Bone marrow (tissue), 2 donors: ENCODE measurements around the gene HEXA.
A peak's percentile ranks its signal among the peaks of the same experiment; 100 is the strongest.
"Not testable (repeated sequence)": the region's sequence is repeated elsewhere in the genome, so short reads cannot be mapped to it uniquely, and the experiment has no call there.

Experiments
- DNase-seq, 2 donors: peaks; one replicate each; lab custom pipeline; 2025; lab: John Stamatoyannopoulos, UW

Gene HEXA

GRCh38 chr15:72375846-72376581 lies at the start of gene HEXA:
TSS of gene HEXA (minus strand) at chr15:72376014. CDS start at chr15:72375972, 42 bp downstream.
- DNase-seq = peak; percentile 61 to 75

- no peak for DNase-seq
Observed at GRCh38 chr15:72423256-72423655, 47.4 kb upstream of the HEXA start.

GRCh38 chr15:72421484-72421883 lies 45.7 kb upstream of the HEXA start:
- no peak for DNase-seq

- peak in 1 of 2 donors; percentile 19 for DNase-seq
Observed at GRCh38 chr15:72420576-72420975, 44.8 kb upstream of the HEXA start.

- not testable (repeated sequence) for DNase-seq
Observed at GRCh38 chr15:72419768-72420167, 44.0 kb upstream of the HEXA start.

- no peak for DNase-seq
Observed at GRCh38 chr15:72415304-72415703, 39.5 kb upstream of the HEXA start.

GRCh38 chr15:72413337-72413736 lies 37.5 kb upstream of the HEXA start:
- not testable (repeated sequence) for DNase-seq

GRCh38 chr15:72411544-72411943 lies 35.7 kb upstream of the HEXA start:
- no peak for DNase-seq

- no peak for DNase-seq
Observed at GRCh38 chr15:72411111-72411510, 35.3 kb upstream of the HEXA start.

GRCh38 chr15:72406936-72407335 lies 31.1 kb upstream of the HEXA start:
- no peak for DNase-seq

GRCh38 chr15:72404841-72405240 lies 29.0 kb upstream of the HEXA start:
- DNase-seq = no peak

- DNase-seq = no peak
Observed at GRCh38 chr15:72404356-72404755, 28.5 kb upstream of the HEXA start.

- DNase-seq = no peak
Observed at GRCh38 chr15:72402726-72403125, 26.9 kb upstream of the HEXA start.

GRCh38 chr15:72398648-72399047 lies 22.8 kb upstream of the HEXA start:
- DNase-seq = no peak

- DNase-seq = no peak
Observed at GRCh38 chr15:72397796-72398588, 22.2 kb upstream of the HEXA start, which contains the start of gene TMEM202. TSS of gene TMEM202 (plus strand) at chr15:72398305. CDS start at chr15:72398327, 22 bp downstream.

GRCh38 chr15:72396331-72396730 lies 20.5 kb upstream of the HEXA start:
- DNase-seq = not testable (repeated sequence)

GRCh38 chr15:72389231-72389630 lies 13.4 kb upstream of the HEXA start:
- DNase-seq = no peak

- DNase-seq = no peak
Observed at GRCh38 chr15:72387741-72388140, 11.9 kb upstream of the HEXA start.

- no peak for DNase-seq
Observed at GRCh38 chr15:72382146-72382545, 6.3 kb upstream of the HEXA start.

- no peak for DNase-seq
Observed at GRCh38 chr15:72380743-72381142, 4.9 kb upstream of the HEXA start.

GRCh38 chr15:72379856-72380430 lies 4.1 kb upstream of the HEXA start:
- no peak for DNase-seq

- not testable (repeated sequence) for DNase-seq
Observed at GRCh38 chr15:72379106-72379505, 3.3 kb upstream of the HEXA start.

- no peak for DNase-seq
Observed at GRCh38 chr15:72377331-72377730, 1.5 kb upstream of the HEXA start.
